ACHN (cell line): Measurements from ENCODE around the gene UVRAG.
A peak's percentile ranks its signal among the peaks of the same experiment; 100 is the strongest.

ENCODE experiments used
- DNase-seq: peaks from one replicate; pipeline ENCODE4 v3.0.0-alpha.2; 2015
- in situ Hi-C: cut with HindIII; loops from 2 replicates; pipeline ENCODE4 v1.10.0; 2017; ENCODE audit warnings: low sequenced_read_pairs, low pct_ligation_motif_present, low pct_unique_long_range_greater_than_20kb

UVRAG gene

DNA sequence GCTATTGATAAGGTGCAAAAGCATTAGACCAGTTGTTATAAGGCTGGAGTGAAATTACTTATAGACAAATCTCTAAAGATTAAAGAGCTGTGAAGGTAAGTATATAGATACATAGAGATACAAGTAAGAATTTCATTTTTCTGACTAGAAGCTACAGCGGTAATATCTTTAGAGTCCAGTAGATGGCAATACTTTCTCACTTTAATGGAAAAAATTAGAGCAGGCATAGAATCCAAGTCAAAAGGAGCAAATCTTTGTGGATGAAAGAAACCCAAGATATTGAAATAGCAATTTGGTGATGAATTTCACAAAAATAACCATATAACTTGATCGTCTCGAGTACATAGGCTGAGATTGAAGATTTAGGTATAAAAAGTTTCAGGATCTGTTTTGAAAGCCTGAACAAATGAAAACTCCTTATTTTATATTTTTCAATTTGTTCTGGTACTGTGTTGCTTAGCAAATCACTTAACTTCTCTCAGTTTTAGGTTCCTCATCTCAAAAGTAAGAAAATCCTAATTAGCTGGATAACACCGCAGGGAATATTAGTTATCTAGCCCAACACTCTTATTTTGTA, 81.9 kb downstream of the UVRAG start:
- peak; percentile 52 for DNase-seq
- in situ Hi-C loops = no loop called here

DNA sequence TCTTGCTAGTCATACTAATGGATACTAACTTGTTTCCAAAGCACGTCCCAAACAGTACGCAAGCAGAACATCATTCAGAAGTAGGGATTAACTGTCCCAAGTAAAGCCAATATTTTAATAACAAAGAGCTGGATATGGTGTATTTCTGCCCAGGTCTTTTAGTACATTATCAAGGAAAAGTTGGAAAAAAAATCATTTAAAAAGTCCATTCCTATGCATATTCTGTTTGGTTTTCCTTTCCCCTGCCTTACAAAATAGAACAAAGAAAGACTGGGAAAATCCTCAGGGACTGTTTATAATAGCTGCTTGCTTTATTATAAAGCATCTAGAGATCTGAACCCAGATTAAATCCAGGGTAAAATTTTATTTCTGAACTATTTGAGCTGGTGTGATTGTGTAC, 83.9 kb downstream of the UVRAG start:
- DNase-seq = no peak
- in situ Hi-C loops = no loop called here

DNA sequence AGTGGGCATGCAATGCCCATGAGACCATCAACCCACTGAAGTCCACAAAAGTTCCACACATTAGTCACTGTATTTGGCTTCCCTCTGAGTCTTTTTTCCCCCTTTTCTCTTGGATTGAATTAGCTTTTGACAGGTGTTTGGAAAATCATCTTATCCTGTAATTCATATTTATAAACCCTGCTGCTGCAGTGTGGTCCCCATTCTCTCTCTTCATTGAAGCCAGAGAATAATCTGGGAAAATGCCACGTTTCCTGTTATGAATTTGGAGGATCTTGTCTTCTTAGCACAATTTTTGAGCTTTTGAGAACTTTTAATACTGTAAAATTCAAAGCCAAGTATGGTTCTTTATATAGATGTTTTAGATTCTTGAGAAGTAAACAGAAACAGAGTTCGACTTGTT, 84.8 kb downstream of the UVRAG start:
- in situ Hi-C loops = no loop called here
- no peak for DNase-seq

DNA sequence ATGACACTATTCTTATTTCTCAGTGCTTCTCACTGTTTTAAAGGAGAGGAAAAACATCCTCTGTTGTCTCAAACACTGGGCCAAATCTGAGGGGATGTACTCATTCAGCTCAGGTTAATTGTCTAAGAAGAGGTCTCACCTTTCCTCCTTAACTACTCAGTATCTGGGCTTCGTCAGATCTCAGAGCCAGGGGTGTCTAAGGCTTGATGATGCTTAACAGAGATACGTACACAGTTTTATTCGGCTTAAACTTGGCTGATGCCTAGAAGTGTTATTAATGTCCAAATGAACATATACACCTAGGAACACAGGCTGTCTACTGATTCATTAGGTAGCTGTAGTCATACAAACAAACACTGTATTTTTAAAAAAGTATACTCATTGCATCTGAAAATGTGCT, 85.8 kb downstream of the UVRAG start:
- DNase-seq = no peak
- in situ Hi-C loops = no loop called here

DNA sequence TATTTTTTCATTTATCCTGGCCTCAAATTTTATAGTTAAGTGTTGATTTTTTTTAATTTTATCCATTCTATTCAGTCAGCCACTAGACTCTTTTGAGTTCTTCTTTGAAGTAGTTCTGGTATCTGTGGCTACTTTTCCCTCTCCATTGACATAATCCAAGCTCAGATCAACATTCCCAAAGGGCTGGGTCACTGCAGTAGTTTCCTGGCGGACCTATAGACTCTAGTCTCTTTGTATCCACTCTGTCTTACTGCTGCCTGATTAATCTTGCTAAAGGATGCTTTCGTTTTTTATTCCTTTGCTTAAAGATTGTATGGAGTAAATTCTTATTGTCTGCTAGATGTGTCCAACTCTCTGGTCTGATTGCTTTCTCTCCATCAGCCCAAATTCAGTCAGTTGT, 87.6 kb downstream of the UVRAG start:
- in situ Hi-C loops = no loop called here
- DNase-seq = no peak

DNA sequence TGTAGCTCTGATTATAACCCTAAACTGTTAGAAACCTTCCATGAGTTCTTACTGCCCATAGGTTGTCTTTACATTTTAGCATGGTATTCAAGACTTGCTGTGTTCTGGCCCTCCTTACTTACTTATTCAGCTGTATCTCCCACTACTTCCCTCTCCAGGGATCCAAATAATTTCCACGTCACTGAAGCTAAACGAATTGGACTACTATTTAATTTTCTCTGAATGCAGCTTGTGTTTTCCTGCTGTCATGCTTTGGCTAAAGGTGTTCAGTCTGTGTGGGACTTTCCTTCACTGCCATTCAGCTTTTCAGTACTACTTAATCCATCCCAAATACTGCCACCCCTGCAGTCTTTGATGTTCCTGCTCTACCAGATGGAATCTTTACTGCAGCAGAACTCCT, 88.3 kb downstream of the UVRAG start:
- in situ Hi-C loops = no loop called here
- DNase-seq = no peak

DNA sequence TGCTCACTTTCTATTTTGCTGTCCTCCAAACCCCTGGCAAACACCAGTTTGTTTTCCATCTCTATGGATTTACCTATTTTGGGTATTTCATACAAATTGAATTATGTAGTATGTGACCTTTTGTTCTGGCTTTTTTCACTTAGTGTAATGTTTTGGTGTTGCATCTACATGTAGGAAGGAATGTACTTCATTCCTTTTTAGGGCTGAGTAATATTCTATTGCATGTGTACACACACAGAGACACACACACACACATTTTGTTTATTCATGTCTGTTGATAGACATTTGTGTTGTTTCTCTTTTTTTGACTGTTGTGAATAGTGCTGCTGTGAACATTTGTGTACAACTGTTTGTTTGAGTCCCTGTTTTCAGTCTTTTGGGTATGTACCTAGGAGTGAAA, 90.4 kb downstream of the UVRAG start:
- DNase-seq = no peak
- in situ Hi-C loops = no loop called here

DNA sequence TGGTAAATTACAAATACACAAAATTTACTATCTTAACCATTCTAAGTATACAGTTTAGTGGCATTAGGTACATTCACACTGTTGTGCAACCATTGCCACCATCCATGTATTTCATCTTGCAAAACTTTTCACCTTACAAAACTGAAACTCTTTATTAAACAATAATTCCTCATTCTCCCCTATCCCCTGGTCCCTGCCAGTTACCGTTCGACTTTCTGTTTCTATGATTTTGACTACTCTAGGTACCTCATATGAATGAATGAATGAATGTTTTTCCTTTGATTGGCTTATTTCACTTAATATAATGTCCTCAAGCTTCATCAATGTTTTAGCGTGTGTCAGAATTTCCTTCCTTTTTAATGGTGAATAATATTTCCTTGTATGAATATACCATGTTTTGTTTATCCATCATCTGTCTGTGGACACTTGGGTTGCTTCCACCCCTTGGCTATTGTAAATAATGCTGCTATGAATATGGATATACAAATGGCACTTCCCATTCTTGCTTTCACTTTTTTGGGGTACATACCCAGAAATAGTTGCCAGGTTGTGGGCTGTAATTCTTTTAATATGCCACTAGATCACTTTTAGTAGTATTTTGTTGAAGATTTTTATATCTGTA, 93.0 kb downstream of the UVRAG start:
- in situ Hi-C loops = no loop called here
- DNase-seq = no peak

DNA sequence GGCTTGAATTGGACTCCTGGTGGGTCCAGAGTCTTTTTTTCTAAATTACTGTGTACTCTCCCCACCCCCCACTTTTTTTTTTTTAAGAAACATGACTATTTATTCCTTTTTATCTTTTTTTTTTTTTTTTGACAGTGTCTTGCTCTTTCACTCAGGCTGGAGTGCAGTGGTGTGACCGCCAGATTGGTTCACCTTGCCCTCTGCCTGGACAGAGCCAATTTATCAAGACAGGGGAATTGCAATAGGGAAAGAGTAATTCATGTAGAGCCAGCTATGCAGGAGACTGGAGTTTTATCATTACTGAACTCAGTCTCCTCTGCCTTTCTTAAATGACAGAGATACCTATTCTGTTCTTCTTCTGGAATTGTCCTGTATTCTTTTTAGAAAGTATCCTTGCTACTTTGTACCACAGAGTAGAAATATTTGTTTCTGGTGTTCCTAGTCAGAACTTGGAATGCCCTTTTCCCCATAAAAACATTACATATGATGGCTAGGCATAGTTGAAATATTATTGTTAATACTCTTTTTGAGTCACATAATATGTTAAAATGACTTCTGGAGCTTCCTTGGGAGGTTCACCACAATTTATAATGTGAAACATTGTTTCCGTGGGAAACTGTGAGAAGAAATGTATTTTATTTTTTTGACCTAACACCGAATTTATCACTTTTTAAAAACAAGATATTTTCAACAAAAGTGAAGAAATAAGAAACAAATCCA, 95.6 kb downstream of the UVRAG start:
- in situ Hi-C loops = no loop called here

DNA sequence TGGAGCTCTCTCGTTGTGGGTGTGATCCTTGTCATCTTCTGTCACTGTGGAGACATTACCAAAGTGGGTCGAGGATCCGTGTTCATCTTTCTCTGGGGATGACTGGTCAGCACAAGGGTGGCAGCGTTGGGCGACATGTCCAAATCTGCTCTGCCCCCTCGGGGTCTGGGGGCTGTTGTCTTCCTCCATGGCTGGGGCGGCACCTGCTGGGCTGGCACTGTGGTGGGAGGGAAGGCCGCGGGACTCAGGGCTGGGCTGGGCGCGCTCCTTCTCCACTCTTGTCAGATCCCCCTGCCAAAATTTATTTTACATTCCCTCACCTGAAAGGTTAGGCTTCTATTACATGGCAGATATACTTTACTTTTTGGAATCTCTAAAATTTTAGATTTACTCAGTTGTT, 96.4 kb downstream of the UVRAG start:
- in situ Hi-C loops = no loop called here
- DNase-seq = no peak

More for the DNA sequence above, 95.6 kb downstream of the UVRAG start:
- no peak for DNase-seq

DNA sequence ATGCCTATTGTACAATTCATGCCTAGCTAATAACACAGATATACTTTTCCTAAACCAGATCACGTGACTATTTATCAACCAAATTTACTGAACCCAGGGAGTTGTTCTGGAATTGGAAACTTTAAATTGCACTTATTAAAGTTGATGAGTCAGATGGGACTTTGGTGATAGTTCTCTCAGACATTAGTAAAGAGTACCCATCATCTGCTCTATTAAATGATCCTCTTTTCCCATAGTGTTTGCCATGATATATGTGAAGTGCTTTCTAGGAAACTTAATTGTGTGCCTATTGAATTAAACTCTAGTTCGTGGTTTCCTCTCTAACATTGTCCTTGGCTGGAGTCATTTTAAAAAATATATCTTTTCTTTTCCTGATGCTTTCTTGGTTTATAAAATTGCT, 99.0 kb downstream of the UVRAG start:
- DNase-seq = no peak
- in situ Hi-C loops = no loop called here

DNA sequence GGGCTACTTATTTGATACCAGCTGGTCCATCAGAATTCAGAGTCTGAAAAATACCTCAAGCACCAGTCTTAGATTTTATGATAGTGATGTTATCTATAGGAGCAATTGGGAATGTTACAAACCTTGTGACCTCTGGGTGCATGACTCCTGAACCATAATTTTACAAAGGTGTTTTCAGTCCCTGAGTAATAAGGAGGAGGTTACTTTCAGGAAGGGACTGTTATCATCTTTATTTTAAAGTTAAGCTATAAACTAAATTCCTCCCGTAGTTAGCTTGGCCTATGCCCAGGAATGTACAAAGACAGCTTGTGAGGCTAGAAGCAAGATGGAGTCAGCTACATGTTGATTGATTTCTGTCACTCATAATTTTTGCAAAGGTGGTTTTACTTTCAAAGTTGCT, 101.9 kb downstream of the UVRAG start:
- DNase-seq = no peak
- in situ Hi-C loops = no loop called here

DNA sequence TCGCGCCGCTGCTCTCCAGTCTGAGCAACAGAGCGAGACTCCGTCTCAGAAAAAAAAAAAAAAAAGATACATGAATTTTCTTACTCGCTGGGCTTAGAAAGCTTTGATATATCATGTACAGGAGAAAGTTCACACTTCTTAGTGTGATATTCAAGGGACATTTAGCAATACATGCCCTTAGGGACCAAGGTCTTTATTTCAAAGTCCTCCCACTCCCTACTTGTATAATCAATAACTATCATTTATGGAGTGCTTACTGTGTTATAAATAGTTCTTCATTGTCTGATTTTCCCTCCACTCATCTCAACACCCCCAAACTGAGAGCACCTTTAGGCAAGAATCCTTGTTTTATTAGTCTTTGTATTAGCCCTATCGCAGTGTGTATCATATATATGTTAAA, 103.3 kb downstream of the UVRAG start:
- in situ Hi-C loops = no loop called here
- DNase-seq = no peak

DNA sequence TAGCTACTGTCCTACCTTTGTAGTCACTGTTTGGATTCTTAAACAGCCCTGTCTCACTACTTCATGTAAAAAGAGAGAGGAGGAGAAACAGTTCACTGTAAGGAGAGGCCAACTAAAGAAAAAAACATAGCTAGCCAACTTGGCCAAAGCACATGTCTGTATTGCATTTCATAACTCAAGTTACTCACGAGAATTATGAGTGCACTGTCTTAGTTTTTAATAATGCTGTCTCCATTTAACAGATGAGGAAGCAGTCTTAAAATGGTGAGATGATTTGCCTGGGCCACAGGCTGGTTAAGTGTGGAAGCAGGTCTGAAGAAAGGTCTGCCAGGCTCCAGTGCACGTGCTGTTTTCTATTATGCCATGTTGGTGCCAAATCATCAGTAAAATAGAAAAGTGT, 104.5 kb downstream of the UVRAG start:
- in situ Hi-C loops = no loop called here
- no peak for DNase-seq

DNA sequence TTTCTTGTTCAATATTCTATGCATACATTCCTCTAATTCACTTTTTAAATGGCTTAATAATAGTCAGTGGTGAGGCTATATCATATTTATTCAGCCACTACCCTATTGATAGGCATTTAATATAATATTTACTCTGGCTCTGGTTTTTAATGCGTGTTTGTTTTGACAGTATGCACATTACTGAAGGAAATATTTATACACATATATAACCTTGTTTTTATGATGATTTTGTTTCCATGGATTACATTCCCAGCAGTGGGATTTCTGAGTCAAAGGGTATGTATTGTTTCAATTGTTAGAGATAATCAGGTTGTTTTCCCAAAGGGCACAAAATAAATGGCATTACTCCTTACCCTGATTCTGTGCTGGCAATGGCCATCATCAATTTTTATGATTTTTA, 105.8 kb downstream of the UVRAG start:
- no peak for DNase-seq
- in situ Hi-C loops = no loop called here

DNA sequence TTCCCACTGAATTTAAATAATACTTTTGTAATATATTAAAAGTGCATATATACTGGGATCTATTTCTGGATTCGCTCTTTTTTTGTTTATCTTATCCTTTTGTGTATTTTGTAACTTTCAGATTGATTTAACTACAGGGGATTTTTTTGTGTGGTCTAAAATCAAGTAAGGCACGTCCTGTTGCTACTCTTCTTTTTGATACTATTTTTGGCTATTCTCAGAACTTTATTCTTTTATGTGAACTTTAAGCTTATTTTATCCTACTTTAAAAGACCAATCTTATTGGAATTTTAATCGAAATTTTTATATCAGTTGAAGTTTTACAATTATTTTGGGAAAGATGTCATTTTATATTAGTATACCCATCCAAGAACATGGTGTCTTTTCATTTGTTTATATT, 106.8 kb downstream of the UVRAG start:
- DNase-seq = no peak
- in situ Hi-C loops = no loop called here

DNA sequence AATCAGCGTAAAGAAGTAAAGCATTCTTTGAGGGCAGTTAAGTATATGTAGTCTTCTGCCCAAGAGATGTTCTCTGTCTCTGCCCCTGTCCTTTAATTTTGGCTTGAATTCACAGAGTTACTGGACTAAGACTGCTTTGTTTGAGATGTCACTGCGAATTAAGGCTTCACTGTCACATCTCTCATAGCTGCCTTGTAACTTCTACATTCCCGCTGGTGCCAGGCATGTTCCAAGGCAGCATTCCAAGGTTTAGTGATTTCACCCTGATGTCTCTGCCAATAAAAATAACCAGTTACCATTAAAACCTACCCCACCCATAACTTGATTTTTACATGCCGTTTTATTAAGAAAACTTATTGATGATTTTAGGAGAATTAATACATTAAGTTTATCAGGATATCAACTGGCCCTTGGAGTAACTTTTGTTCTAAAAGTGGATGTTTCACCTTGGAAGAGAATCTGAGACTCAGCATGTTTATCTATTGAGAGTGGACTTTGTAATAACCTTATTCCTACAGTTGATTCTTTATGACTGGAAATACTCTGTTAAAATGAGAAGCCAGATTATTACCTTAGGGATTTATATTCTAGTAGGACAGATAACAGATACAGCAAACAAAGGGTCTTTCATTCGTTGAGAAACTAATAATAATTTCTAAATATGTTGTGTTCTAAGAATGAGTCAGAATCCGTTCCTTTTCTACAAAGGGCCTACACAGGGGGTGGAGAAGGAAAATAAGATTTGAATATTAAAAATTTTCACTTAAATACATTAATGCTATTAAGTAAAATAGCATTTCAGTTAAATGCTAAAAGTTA, 110.2 kb downstream of the UVRAG start:
- in situ Hi-C loops = no loop called here
- no peak for DNase-seq

DNA sequence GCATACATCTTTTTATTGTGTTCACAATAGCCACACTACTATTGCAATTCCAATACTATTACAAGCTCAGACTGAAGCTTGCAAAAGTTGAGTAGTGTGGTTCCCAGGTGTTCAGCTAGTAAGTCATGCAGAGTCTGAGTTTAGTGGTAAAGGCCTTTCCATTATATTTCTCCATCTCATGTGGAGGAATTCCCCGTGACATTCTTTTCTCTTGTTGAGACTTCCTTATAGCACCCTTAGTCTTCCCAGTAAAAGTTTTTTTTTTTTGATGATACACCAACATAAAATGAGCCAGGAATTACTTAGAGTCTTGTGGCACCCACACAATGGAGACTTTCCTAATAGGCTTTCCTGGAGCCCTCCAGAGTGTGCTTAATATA, 110.8 kb downstream of the UVRAG start:
- in situ Hi-C loops = no loop called here
- no peak for DNase-seq

DNA sequence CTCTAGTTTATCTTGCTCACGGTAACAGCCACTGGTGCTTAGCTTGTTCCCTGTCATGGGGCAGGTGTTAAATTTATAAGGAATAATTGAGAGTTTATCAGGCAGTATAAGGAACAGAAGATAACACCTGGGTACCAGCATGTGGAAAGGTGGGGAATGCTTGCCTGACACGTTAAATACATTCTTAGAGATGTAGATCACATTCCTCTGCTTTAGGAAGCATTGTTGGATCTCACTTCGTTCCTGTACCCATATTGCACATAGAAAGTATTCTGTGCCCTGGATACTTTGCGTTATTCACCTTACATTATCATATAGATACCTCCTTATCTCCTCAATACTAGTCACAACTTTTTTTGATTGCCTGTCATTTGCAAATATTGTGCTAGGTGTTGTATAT, 114.7 kb downstream of the UVRAG start:
- in situ Hi-C loops = no loop called here
- no peak for DNase-seq
